ENCODE data around the gene SIL1. TPM values are rescaled to one million over a fixed set of nuclear protein-coding genes. Genes with fewer than 3 reads are reported as not detected.

SIL1 gene
- polyA plus RNA-seq, 1 donor (not counting 4 experiments of a cell fraction or from before 2014, with no cell fraction given) = 45.4 TPM

DNA sequence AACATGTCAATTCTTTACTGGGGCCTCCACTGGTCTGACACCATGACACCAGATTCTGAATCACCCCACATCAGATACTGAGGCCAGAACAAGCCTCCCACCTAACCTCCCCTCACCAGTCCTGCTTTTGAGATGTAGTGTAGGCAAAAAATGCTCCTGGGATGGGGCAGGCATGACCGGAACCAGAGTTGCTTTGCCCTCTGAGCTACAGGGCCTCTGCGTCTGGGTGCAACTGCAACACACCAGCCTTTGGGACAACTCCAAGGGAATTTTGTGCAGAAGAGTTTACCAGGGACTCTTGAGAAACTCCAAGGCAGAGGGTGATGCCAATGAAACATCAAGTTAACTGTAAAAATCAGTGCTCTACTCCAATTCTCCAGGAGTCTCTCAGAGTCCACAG lies 79.4 kb downstream of the SIL1 start:
- DNase-seq (ENCODE audit: low read depth, low spot score) = no peak

DNA sequence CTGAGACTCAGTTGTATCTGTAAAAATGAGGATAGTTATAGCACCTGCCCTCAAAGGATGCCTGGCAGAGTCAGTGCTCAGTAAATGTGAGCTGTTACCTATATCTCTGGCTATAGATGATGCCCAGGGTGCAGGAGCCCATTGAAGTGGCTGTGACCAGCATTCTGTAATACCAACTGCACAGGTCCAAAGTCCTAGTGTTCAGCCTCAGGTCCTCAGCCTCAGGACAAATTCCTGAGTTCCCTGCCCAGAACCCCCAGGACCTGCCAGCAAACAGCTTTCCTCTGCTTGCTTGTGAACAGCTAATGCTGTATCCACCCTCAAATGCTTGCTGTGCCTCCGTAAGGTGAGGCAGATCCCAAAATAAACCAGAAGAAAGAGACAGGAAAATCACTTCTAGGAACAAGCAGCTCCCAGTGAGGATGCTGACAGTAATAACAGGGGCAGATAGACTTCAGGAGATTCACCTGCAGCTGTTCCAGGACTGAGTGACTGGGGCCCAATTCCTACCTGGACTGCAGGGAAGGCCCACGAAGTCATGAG lies 80.8 kb downstream of the SIL1 start:
- dilution Hi-C loops (cut with MboI; ENCODE audit: extremely low pct_ligation_motif_present, low sequenced_read_pairs) = no loop called here
- Histone ChIP-seq H4K20me1 (ENCODE audit: control insufficient read depth, extremely low read depth, insufficient read depth, low read length) (no peaks in the 10 kb centered on the region), H2AFZ (ENCODE audit: control insufficient read depth, low read length) (no peak overlapping the region), H3K36me3 (ENCODE audit: control insufficient read depth in 2 of 2, extremely low read depth in 1 of 2, insufficient read depth in 2 of 2, low read length in 2 of 2) (peaks cover 20 to 25% of the 10 kb centered on the region in 2 experiments), H3K27ac (ENCODE audit: control insufficient read depth, insufficient read depth, low read length) (no peak overlapping the region), H3K9me3 (ENCODE audit: control insufficient read depth, low read depth, low read length) (no peaks in the 10 kb centered on the region), H3K9ac (ENCODE audit: control insufficient read depth, extremely low read depth, insufficient read depth, low read length) (no peak overlapping the region), H3K27me3 (ENCODE audit: control insufficient read depth, extremely low read depth, insufficient read depth, low read length) (no peaks in the 10 kb centered on the region), H3K4me1 (ENCODE audit: control insufficient read depth, extremely low read depth, insufficient read depth, low read length) (no peaks in the 10 kb centered on the region), H3K4me3 (ENCODE audit: control insufficient read depth in 2 of 3, extremely low read depth in 1 of 3, insufficient read depth in 2 of 3, low read depth in 1 of 3, low read length in 3 of 3) (no peak overlapping the region), H3K79me2 (ENCODE audit: control insufficient read depth, insufficient read depth, low read length) (no peaks in the 10 kb centered on the region), H3K9me1 (ENCODE audit: control insufficient read depth, extremely low read depth, insufficient read depth, low read length) (no peaks in the 10 kb centered on the region), H3K4me2 (ENCODE audit: control insufficient read depth, extremely low read depth, insufficient read depth, low read depth, low read length) (no peak overlapping the region)
- no peak for DNase-seq (ENCODE audit: low read depth, low spot score)
- no peak for TF ChIP-seq EZH2 (IDR thresholded peaks at IDR 0.05; ENCODE audit: low read length)
- TF ChIP-seq, protein P1, sequence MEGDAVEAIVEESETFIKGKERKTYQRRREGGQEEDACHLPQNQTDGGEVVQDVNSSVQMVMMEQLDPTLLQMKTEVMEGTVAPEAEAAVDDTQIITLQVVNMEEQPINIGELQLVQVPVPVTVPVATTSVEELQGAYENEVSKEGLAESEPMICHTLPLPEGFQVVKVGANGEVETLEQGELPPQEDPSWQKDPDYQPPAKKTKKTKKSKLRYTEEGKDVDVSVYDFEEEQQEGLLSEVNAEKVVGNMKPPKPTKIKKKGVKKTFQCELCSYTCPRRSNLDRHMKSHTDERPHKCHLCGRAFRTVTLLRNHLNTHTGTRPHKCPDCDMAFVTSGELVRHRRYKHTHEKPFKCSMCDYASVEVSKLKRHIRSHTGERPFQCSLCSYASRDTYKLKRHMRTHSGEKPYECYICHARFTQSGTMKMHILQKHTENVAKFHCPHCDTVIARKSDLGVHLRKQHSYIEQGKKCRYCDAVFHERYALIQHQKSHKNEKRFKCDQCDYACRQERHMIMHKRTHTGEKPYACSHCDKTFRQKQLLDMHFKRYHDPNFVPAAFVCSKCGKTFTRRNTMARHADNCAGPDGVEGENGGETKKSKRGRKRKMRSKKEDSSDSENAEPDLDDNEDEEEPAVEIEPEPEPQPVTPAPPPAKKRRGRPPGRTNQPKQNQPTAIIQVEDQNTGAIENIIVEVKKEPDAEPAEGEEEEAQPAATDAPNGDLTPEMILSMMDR (optimal IDR thresholded peaks at IDR 0.05 in 1 of 3, IDR thresholded peaks at IDR 0.05 in 1 of 3, conservative IDR thresholded peaks at IDR 0.05 in 1 of 3; ENCODE audit: extremely low read depth in 1 of 3, insufficient read depth in 2 of 3, low read length in 3 of 3) = no peak
- no peak for FAIRE-seq

More for the DNA sequence above, 79.4 kb downstream of the SIL1 start:
- Histone ChIP-seq H4K20me1 (ENCODE audit: control insufficient read depth, extremely low read depth, insufficient read depth, low read length) (no peaks in the 10 kb centered on the region), H3K27ac (ENCODE audit: control insufficient read depth, insufficient read depth, low read length) (no peak overlapping the region), H3K4me1 (ENCODE audit: control insufficient read depth, extremely low read depth, insufficient read depth, low read length) (no peaks in the 10 kb centered on the region), H3K9me3 (ENCODE audit: control insufficient read depth, low read depth, low read length) (no peaks in the 10 kb centered on the region), H3K36me3 (ENCODE audit: control insufficient read depth in 2 of 2, extremely low read depth in 1 of 2, insufficient read depth in 2 of 2, low read length in 2 of 2) (peaks cover 21 to 25% of the 10 kb centered on the region in 2 experiments), H3K27me3 (ENCODE audit: control insufficient read depth, extremely low read depth, insufficient read depth, low read length) (no peaks in the 10 kb centered on the region), H3K9me1 (ENCODE audit: control insufficient read depth, extremely low read depth, insufficient read depth, low read length) (no peaks in the 10 kb centered on the region), H3K4me2 (ENCODE audit: control insufficient read depth, extremely low read depth, insufficient read depth, low read depth, low read length) (no peak overlapping the region), H2AFZ (ENCODE audit: control insufficient read depth, low read length) (no peak overlapping the region), H3K4me3 (ENCODE audit: control insufficient read depth in 2 of 3, extremely low read depth in 1 of 3, insufficient read depth in 2 of 3, low read depth in 1 of 3, low read length in 3 of 3) (no peak overlapping the region), H3K79me2 (ENCODE audit: control insufficient read depth, insufficient read depth, low read length) (no peaks in the 10 kb centered on the region), H3K9ac (ENCODE audit: control insufficient read depth, extremely low read depth, insufficient read depth, low read length) (no peak overlapping the region)
- TF ChIP-seq EZH2 (IDR thresholded peaks at IDR 0.05; ENCODE audit: low read length) = no peak
- TF ChIP-seq, protein P1 (optimal IDR thresholded peaks at IDR 0.05 in 1 of 3, IDR thresholded peaks at IDR 0.05 in 1 of 3, conservative IDR thresholded peaks at IDR 0.05 in 1 of 3; ENCODE audit: extremely low read depth in 1 of 3, insufficient read depth in 2 of 3, low read length in 3 of 3) = no peak
- no peak for FAIRE-seq
- dilution Hi-C loops (cut with MboI; ENCODE audit: extremely low pct_ligation_motif_present, low sequenced_read_pairs) = no loop called here
